Thyroid gland (tissue), 4 donors: ENCODE results near the gene FBRSL1.

Experiments used
- CTCF ChIP-seq, 6 experiments: fragments of 200-600 bp in 3 of 6; fragments of 450-650 bp in 3 of 6; sonication (generic) in 3 of 6; IDR thresholded peaks; one replicate each; pipeline ENCODE4 v1.5.1; 2016 to 2019; ENCODE audit warnings: antibody characterized with exemption in 6 of 6, mild to moderate bottlenecking in 2 of 6, inconsistent platforms in 1 of 6, moderate library complexity in 1 of 6
- POLR2A ChIP-seq, 2 donors: fragments of 450-650 bp; IDR thresholded peaks; one replicate each; pipeline ENCODE4 v1.6.1; 2017; ENCODE audit warnings: antibody characterized with exemption in 2 of 2, mild to moderate bottlenecking in 2 of 2, moderate library complexity in 1 of 2

- TF ChIP-seq CTCF (IDR thresholded peaks at IDR 0.05): no peak
- TF ChIP-seq POLR2A (IDR thresholded peaks at IDR 0.05): no peak
These were observed 28.5 kb downstream of the FBRSL1 start for GRCh38 chr12:132518354-132518992.
